Measurements from ENCODE around the gene PATZ1.
"Not testable (repeated sequence)": the region's sequence is repeated elsewhere in the genome, so short reads cannot be mapped to it uniquely, and the experiment has no call there.

PATZ1 gene

DNA sequence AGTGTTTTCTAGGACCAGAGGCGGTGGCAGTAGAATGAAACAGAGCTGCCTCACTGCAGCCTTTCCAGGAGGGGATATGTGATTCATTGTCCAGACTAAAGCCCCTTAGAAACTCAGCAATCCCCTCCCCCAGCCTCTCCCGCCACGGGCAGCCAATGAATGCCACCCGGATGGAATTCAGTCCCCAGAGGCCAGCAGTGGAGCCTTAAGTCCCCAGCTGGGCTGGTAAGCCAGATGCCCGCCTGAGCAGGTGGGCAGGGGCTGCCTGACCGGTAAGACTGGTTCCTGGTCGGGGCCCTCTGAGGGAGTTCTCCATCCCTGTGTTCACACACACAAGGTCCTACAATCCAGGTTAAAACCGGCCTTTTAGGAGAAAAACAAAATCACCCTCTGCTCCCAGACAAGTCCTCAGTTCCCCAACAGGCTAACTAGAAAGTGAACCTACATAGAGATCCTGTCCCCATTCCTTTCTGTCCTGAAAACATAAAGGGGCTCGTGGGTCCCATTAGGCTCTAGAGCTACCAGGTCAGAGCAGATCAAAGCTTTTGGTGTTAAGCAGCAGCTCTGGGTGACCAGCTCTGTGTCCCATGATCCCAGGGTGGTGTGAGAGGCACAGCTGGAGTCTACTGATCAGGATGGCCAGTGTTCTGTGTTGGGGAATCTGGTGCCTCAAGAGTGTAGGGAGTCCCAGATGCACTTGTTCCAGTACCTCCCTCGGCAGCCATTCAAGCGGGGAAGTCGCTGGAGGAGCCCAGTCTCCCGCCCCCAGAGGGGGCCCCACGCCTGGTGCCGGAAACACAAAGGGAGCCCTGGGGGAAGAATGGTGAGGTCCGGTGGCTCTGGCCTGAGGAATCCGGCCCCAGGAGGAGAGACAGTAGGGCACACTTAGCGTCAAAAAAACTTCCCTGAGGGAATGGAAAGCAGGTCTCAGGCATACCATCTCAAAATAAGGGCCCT, 2.6 kb downstream of the PATZ1 start:
- DNase-seq, result peak; percentile 48

DNA sequence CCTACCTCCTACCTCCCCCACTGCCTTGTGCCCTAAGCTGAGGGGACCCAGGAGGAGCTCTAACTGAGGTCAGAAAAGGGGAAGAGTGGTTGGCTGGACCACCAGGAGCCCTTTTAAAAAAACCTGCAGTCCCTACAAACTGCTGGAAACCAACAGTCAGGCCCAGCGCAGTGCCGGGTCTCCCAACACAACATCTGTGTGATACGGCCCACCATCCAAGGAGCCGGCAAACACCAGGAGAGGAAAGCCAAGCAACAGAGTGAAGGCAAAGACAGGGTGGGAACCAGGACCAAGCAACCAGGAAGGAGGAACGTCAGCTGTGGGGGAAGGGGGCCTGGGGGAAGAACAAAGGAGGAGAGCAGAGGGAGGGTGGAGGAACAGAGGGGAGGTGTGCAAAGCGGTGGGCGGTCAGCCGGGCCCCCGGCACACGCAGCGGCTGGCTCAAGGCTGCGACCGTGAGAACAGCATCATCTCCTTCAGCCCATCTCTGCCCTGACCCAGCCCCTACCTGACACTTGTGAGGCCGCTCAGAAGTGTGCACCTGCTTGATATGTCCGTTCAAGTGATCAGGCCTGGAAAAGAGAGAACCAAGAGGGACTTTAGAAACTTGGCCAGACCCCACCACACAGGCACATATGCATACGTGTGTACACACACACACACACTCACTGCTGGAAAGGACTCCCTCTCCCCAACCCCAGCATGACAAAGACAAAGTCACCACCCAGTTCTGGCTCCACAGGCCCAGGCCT, 3.6 kb downstream of the PATZ1 start:
- DNase-seq, result no peak

DNA sequence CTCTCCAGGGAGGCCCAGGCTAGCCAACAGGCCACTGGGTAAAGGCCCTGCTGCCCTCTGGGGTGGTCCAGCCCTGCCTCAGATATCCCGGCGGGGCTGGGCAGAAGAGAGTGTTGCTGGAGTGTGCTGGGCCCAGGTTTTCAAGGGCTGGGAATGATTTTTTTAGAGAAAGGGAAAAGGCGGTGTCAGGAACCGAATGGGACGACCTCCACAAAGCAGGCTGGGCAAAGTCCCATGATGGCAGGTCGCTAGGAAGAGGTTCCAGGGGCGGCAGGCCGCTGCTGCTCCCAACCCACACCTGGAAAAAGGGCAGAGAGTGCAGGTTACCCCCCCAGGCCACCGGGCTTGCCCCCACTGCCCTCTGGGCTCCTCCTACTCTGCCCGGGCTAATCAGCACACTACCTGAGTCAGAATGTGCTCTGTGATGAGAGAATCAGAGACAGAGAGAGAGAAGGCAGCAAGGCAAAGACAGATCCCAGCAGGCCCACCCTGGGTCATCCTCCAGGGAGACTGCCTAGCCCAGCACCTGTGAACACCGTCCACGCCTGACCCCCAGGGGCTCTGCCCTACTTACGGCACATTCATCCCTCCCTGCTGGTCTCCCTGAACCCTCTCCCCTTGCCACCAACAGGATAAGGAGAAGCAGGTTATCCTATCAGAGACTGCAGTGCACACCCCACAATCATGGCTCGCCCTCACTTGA, 4.6 kb downstream of the PATZ1 start:
- DNase-seq, result no peak

DNA sequence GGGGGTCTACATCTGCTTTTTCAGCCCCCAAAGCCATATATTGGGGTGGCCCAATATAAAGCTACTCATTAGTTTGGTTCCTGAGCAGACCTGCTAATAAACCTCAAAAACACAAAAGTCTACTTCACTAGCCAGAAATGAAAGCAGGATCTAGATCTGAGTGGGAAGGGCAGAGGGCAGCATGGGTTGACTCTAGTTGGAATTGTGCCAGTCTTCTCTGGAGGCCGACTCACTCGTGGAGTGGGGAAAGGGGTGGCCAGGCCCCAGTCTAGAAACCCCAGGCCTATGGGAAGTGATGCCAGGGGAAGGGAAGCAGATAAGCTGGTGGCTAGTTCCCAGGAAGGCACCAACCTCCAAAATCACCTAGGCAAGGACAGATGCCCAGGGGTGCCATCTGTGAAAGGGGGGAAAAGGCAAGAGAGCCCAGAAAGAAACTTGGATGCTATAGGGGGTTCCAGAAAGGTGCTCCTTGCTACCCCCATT, 5.3 kb downstream of the PATZ1 start:
- no peak for DNase-seq

DNA sequence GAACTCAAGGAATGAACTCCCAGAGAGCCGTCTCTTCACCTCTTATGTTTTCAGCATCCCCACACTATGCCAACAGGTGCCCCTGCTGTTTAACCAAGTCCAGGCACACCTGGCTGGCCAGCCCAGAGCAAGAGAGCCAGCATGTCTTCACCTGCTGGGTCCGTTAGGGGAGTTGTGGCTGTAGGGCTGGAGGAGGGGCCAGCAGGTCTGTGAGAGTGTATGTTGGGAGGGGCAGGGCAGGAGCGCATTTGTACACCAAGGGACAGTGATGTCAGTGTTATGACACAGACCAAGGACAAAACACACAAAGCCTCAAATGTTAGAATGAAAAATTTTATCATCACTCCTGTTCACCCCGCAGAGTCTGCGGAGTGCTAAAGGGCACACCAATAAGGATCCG, 5.8 kb downstream of the PATZ1 start:
- no peak for DNase-seq

DNA sequence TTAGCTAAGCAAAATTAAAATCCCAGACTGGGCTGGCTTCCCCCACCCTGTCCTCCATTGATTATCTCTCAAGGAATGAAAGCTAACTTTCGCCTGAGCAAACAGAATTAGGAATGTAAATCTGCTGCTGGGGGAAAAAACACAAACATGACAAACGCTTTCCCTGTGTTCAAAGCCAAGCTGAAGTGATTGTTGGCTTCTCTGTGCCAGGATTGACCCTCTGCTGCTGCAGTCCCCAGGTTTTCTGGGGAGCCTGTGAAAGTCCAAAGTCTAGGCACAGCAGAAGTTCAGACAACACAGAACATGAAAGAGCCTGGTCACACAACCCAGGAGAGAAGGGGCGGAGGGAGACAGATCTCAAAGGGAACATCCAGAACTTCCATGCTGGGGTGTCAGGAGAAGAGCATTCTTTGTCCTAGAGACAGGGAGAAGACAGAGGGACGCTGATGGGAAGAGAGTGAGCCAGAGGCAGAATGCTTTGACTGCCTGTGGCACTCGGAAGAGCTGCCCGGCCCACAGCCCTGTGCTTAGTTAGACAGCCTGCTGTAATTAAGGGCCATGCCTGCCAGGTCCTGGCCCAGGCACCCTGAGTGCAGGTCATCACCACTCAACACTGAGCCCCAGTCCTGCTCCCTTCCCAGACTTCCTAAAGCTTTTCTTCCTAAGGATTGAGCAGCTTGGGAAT, 6.9 kb downstream of the PATZ1 start:
- DNase-seq, result no peak

DNA sequence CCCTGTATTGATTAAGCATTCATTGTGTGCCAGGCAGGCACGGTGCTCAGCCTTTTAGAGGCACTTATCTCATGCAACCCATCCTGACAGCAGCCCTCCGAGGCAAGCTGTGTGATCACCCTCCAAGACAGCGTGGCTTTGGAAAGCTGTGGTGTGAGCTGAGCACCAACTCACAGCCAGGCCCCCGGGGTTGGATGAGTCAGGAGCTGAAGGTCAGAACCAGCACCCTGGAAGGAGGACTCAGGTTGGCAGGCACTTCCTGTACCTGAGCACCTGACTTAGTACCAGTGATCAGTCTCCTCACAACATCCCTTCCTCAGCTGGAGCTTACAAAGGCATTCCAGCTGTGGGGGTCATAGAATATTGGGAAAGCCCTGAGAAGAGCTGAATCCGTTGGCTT, 9.0 kb downstream of the PATZ1 start:
- no peak for DNase-seq

DNA sequence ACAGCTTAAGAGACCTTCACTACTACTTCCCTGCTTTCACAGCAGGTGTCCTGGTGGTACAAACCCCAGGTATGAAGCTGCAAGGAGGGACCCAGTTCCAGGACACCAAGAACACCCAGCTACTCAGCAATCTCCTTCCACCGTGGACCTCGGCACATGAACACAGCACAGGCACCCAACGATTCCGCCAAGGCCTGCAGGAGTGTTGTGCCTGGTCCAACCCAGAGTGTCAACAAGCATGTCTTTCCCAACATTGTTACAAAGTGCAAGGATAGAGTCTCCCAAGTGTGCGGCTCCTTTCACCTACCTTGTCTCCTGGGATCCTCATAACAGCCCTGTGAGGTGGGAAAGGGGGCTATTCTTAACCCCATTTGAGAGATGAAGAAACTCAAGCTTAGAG, 11.8 kb downstream of the PATZ1 start:
- DNase-seq, result no peak

DNA sequence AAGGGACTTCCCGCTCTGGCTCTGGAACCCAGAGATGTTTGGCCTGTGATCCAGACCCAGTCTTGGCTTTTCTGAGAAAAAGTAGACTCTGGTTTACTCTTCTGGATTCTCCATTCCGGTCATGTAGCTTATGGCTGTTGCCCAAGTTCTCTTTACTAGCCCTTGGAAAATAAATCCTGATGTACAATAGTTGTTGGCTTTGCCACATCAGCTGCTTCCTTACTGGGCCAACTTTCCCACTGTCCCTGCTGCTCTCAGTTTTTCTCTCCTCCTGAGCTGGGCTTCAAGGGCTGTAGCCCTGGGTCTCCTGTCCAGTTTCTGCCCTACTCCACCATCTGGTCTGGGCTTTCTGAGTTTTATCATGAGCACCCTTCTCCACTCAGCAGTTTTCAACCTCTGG, 12.5 kb downstream of the PATZ1 start:
- DNase-seq, result no peak

DNA sequence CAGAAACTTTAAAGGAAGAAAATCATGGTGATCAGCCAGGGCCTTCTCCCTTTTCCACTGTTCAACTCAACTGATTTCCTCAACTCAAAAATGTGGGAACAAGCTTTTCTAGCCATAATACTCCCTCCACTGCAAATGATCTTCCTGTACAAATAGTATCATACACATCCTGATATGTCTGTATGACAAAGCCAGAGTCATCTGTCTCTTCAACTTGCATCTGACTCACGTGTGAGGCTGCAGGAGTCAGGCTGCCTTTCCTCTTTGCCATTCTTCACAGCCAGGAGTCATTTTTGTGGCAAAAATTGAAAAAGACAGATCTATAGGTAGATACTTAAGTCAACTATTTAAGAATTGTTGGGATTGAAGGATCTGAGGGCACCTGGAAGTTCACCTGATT, 13.3 kb downstream of the PATZ1 start:
- DNase-seq, result no peak

DNA sequence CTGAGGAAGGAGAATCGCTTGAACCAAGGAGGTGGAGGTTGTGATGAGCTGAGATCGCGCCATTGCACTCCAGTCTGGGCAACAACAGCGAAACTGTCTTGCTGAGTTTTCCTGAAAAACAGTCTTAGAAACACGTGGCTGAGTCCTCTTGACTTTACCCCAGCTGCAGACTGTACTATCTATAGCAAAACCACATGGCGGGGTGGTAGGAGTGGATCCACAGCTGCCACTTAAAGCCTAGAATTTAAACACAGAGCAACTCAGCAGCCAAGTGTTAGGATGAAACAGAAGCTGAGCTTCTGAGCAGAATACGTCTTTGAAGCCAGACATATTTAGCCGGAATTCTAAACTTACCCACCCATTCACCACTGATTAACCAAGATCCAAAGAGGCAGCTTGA, 14.1 kb downstream of the PATZ1 start:
- DNase-seq, result no peak

DNA sequence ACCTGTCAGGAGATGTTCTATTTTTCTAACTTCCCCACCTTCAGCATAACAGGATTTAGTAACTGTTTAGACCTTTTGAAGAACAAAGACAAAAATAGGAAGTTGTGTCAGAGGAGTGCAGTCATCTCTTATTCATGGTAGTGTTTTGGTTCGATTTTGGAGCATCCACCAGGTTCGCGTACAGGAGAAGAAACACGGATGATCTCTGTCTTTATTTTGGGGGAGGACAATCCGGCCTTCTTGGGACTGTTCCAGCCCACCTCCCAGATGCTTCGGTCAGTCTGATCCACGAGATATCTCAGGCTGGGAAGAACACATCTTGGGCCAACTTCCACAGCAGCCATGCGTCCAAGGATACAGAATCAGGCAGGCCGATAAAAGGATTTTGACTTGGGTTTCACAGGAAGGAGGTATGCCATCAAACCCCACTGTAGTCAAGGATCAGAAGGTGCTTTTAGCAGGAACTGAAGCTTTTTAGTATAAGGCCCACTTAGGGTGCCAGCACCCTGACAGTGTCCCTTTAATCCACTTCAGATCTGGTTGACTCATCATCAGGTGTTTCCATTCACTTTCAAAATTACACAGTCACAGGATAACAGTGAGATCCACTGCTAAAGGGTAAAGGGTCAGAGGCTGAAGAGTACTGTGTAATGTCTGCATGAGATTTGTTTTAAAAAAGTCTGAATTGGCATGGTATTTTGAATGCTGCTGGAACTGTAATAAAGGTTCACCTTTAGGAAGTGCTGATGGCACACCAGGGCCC, 16.5 kb downstream of the PATZ1 start:
- DNase-seq, result no peak

DNA sequence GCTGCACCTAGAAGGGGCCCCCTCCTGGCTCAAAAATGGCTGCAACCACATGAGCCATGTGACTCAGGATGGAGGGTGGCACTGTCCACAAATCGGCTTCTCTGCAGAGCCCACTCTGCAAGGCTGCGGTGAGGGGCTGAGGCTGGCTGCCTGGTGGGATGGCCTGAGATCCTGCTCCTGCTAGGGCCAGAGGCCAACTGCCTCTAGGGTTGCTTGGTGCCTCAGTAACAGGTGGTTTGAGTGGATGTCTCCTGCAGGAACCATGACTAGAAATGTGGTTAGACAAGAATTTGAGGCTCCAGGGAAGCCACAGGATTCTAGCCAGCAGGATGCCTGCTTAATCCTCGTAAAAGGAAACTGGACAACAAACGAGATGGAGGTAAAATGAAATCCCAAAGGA, 17.1 kb downstream of the PATZ1 start:
- DNase-seq, result no peak

DNA sequence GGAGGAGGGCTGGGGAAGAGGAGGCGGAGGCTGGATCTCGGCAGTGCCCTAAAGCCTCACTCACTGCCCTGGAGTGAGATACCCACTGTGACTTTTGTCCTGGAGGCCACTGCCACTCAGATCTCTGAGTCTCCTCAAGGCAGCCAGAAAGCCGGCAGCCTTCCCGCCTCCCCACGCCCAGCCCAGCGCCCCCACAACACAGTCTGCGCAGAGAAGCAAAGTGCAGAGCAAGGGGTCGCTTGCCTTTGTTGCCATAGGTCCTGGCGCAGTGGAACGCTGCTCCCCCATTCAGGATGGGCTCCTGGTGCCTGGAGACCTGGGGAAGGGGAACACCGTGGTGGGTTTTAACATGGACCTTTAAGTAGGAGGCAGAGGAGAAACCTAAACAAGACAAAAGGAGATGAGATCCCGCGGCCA, 17.6 kb downstream of the PATZ1 start:
- DNase-seq, result no peak

DNA sequence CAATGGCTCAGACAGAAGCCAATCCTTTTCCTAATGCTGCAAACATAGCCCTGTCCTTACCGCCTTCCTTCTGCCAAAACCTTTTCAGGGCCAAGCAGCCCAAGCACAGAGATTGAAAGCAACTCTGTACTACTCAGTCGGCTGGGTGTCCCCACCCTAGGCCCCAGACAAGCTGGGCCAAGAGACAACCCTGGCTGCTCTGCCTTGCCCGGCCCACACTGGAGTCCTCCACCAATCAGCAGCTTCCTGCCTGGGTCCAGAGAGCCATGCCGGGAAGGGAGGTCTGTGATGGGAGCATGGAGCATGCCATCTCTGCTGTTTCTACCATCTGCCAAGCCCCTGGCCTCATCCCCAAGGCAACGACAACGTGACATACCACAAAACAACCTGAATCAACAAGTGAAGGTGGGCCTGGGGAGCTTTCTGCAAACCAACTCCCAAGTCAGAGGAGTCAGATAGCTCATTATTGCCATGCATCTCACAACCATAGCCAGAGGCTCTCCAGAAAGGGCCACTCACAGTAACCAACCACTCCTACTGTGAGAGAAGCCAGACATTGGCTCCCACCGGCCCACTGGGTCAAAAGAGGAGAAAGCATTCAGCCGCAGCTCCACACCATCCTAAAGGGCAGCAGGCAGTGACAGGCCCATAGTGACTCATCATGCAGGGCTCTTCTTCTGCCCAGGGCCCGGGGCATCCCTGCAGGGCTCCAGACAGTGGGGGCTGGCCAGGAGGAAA, 18.2 kb downstream of the PATZ1 start:
- DNase-seq, result no peak

DNA sequence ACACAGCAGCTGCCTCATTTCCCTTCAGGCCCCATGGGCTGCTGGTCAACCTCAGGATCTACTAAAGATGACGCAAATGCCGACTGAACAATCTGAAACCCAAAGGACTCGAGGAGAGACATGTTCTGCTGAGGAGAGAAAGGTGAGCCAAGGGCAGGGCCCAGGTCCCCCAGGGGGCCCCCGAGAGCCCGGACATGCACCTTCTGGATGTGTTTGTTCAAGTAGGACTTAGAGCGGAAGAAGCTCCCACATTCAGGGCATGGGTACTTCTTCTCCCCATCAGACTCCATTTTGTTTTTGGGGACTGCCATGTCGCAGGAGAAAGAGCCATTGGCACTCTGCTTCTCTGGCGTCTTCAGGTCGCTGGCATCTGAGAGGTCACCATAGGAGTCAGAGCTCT, 19.3 kb downstream of the PATZ1 start:
- no peak for DNase-seq

DNA sequence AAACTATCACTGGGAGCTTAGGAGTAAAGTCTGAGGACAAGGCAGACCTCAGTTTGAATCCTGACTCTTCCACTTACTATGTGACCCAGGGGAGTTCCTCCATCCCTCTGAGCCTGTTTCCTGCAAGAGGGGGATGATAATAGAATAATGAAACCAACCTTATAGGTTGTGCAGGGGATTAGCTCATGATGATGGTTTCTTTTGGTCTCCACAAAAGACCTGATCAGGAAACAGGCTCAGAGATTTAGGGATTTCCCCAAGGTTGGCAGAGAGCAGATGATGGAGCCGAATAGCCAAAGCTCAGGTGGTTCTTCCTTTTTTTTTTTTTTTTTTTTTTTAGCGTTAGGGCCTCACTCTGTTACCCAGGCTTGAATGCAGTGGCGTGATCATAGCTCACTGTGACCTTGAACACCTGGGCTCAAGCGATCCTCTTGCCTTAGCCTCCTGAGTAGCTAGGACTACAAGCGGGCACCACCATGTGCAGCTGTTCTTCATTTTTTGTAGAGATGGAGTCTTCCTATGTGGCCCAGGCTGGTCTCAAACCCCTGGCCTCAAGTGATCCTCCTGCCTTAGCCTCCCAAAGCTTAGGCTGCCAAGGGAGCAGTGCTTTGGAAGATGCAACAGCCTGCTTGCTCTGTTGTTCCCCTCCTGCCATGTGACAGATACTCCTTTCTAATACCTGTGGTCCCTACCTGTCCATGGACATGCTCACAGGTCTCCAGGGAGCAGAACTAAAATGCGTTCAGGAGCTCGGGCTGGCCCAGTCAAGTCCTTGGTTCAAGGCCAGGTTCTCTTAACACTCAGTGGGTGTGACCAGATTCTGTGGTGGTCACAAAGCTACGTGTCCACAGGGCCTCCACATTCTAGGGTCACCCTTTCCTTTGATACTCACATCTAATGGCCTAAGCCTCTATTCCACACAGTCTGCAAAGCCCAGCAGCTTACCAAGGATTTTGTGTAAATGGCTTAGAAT, 22.3 kb downstream of the PATZ1 start:
- no peak for DNase-seq

DNA sequence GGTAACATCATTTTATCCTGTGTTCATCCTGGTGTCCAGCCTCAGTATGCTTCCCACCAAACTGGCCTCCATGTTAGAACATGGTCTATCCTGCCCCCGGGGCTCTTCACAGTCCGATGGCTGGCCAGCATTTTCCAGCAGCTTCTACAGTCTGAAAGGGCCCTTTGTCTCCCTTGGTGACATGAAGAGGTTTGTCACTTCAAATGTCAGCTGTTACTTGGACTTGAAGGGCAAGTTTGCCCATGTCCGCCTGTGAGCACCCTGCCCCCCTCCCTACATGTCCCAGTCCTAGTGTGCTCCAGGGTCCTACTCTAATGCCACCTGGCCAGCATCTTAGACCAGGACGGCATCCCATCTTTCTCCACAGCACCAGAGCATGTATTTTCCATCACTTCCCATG, 24.7 kb downstream of the PATZ1 start:
- DNase-seq, result no peak

DNA sequence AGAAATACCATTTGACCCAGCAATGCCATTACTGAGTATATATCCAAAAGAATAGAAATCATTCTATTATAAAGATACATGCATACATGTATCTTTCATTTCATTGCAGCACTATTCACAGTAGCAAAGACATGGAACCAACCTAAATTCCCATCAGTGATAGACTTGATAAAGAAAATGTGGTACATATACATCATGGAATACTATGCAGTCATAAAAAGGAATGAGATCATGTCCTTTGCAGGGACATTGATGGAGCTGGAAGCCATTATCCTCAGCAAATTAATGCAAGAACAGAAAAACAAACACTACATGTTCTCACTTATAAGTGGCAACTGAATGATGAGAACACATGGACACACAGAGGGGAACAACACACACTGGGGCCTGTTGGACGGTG, 31.9 kb downstream of the PATZ1 start:
- DNase-seq, result not testable (repeated sequence)
